GM19468 (cell line): ENCODE data around the gene MGAT3.

ENCODE experiments used
- ATAC-seq: cut with Tn5 transposase; IDR thresholded peaks from one replicate; pipeline ENCODE4 v1.9.1; 2021; ENCODE audit warnings: mild to moderate bottlenecking, moderate library complexity, moderate number of reproducible peaks; ENCODE audit not compliant: unreplicated experiment; ENCODE audit errors: extremely low read depth

Gene MGAT3

DNA sequence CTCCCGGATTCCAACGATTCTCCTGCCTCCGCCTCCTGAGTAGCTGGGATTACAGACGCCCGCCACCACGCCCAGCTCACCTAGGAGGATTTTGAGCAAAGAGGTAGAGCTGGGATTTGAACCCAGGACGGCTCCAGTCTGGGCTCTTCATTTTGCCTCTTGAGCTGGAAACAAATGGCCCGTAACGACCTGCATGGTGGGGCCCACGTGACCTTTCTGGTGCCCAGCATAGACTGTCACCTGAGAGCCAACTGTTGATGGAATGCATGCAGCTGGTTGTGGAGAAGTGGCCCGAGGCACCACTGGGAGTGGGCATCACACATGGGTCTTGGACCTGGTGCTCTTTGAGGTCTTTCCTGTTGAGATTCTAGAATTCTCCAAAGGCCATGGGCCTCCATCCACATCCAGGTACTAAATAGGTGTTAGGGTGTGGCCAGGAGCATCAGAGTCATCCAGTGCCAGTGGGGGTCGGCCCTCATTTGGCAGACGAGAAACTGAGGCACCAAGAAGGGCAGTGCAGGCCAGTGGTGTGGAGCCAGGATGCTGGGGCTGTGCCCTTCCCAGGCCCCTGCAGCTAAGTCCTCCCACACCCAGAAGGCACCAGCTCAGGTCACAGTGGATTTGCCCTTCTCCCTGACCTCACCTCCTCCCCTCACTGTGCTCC lies 67.4 kb downstream of the MGAT3 start:
- no peak for ATAC-seq

DNA sequence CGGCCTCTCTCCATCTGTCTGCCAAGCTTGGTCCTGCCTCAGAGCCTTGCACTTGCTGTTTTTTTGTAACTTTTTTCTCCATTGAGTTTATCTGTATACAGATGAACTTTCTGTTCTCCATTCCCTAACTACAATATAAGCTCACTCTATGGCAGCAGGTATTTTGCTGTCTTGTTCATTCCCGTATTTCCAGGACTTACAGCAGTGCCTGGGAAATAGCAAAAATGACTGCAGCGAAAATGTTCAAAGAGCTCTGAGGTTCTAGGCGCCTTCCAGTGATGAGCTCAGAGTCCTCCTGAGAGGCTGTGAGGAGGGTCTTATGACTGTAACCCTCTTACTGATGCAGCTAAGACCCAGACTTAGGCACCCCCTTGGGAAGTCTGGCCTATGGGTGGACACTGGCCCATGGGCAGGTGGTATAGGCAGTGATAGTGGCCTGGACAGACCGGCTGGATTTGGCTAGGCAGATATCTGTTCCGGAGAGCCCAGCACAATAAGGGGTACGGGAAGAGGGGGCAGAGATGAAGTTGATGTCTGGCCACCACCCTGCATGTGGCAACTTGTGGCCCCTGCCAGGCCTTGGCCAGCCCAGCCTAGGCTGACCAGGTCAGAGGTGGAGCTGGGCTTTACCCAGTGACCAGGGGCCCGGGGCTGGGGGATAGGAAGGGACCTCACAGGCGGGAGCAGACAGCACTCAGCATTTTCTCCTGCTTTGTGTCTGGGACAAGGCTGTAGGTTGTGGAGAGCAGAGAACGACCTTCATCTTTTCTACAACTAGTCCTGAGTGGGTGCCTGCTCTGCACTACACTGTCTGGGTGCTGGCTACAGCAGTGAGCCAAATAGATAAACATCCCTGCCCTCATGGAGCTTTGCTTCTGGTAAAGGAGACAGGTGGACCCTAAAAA lies 68.2 kb downstream of the MGAT3 start:
- ATAC-seq = no peak

DNA sequence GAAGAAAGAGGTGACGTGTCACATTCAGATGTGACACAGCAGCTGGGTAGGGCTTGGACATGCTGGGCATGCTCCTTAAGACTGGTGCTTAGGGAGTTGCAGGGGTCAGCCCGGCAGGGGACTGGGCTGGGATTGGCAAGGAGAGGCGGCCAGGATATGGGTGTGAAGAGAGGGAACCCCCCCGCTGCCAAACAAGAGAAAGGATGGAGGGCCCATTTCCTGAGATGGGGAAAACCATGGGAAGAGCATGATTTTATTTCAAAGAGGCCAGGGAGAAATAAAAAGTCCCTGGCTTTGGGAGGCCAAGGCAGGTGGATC lies 68.8 kb downstream of the MGAT3 start:
- ATAC-seq = no peak

DNA sequence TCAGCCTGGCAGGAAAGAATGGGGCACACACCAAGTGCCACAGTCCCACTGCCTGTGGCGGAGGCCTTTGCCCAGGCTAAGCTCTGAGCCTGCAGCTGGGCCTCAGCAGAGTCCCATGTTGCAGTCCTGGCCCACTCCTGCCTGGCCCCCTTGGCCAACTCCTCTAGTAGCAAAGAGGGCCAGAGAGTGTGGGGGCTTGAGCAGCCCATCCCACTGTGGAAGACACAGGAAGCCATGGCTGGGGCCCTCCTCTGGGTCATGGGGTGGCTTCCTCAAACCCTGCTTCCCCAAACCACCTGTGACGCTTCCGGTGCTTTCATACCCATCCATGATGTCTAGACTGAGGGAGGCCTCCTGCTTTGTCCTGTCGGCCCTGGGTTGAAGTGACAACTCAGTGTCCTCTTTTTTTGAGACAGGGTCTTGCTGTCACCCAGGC lies 69.9 kb downstream of the MGAT3 start:
- no peak for ATAC-seq

DNA sequence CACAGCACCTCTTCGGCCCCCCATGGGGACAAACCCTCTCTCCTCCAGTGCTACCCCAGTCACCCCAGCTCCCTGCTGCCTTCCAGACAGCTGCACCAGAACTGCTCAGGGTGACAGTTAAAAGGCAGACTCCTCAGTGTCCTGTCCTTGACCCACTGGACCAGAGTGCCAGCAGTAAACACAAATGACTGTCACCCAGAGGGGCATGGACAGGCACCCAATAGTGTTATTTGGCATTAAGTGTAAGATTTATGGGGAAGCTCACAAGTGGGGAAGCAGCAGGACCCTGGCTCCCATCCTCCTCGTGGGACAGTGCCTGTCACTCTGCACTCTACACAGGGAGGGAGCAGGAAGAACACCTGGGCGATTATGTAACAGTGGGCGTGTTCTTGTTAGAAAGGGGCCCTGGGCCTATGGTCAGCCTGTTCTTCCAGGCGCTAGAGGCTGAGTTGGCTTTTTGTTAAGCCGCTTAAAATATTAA lies 70.7 kb downstream of the MGAT3 start:
- no peak for ATAC-seq

DNA sequence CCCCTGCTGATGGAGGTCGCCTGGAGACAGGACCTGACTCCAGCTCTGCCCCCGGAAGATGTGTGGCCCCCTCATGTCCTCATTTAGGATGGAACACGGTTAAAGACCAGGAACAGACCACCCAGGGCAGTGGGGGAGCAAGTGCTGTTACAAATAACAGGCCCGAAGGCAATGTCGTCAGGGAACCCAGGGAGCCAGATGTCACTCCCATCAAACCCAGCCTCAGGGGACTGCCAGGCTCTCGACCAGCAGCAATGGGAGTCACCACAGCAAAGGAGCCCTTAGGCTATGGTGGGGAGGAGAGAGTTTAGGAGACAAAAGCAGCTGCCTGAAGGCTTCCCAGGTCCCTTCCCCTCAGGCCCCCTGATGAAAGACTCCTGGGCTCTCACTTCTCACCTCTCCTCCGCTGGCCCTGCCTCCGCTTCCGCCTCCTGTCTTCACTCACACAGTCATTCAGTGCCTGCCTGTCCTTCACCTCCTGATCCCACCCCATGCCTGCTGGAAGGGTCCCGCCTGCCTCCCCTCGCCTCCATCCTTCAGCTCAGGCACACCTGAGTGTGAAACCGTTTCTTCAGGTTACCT lies 71.4 kb downstream of the MGAT3 start:
- no peak for ATAC-seq

DNA sequence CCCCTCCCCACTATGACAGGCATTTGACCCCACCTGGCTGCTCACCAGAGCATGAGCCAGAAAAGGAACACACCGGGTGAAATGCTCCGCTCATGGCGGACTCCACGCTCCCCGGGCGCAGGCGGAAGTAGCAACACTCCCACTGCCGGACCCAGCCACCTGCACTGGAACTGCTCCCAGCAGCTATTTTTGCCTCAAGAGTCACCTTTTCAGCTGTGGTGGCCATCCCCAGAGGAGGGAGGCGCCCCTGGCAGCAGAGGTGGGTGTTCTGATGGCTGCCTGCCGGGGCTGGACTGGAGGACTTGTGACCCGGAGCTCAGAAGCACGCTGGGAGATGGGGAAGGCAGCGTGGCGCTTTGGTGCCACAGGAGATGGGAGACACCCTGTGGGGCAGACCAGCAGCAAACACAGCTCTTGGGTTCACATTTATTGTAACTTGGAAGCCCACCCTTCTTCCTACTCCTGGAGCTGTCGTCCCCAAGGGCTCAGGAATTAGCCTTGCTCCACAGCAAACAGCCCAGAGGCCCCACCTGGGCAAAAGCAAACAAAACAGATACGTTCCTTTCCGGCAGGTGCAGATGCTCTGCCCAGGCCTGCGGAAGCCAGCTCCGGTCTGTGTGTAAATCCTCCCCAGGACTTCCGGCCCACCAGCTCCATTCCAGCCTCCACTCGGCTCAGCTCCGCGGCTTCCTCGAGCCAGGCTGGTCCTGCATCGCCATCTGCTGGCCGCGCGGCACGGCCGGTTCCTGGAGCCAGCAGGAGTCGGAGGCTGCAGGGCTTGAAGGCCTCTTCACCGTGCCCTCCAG lies 72.1 kb downstream of the MGAT3 start:
- ATAC-seq = no peak

DNA sequence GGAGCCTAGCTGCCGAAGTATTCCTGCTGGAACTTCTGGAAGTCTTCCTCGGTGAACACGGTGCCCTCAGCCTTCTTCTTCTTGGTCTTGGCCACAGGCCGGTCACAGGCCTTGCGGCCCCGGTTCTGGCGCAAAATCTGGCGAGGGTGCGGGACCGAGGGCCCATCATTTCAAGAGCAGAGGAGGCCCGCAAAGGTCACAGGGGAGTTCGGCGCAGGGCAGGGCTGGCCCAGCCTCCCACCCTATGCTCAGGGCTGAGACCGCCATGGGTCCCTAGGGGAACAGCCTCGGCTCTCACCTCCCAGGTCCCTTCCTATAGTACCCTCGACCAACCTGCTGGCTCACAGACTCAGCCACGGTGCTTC lies 72.7 kb downstream of the MGAT3 start:
- ATAC-seq = no peak

DNA sequence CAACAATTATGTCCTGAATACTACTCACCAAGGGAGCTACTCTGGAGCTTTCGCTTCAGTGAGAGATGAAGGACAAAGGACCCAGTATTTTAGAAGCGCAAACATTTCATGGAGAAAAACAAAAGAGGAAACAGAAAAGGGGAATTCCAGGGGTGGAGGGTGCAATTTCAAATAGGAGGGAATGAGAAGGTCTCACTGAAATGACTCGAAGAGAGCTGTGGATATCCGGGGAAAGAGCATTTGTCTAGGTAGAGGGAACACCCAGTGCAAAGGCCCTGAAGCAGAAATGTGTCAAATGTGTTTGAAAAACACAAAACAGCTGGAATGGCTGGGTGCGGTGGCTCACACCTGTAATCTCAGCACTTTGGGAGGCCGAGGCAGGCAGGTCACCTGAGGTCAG lies 73.3 kb downstream of the MGAT3 start:
- ATAC-seq = no peak

DNA sequence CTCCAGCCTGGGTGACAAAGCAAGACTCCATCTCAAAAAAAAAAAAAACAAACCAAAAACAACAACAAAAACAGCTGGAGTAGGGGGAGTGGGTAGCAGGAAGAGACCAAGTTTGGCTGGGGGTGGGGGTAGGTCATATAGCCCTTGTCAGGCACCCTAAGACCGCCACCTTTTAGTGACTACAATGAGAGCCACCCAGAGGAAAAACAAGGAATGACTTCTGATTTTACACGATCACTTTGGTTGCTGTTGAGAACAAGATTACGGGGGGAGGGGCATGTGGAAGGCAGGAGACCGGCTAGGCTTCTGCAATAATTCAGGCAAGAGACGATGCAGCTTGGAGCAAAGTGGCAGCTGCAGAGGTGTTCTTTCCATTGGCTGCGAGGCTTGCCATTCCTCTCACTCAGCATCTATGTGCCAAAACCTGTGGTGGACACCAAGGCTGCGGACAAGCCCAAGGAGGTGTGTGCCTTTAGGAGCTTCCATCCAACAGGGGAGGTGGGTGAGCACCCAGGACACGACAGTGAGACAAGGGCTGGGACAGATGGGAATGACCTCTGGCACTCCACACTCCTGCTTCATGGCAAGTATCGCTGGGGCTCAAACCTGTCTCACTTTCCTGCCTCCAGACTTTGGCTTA lies 74.0 kb downstream of the MGAT3 start:
- ATAC-seq = no peak

DNA sequence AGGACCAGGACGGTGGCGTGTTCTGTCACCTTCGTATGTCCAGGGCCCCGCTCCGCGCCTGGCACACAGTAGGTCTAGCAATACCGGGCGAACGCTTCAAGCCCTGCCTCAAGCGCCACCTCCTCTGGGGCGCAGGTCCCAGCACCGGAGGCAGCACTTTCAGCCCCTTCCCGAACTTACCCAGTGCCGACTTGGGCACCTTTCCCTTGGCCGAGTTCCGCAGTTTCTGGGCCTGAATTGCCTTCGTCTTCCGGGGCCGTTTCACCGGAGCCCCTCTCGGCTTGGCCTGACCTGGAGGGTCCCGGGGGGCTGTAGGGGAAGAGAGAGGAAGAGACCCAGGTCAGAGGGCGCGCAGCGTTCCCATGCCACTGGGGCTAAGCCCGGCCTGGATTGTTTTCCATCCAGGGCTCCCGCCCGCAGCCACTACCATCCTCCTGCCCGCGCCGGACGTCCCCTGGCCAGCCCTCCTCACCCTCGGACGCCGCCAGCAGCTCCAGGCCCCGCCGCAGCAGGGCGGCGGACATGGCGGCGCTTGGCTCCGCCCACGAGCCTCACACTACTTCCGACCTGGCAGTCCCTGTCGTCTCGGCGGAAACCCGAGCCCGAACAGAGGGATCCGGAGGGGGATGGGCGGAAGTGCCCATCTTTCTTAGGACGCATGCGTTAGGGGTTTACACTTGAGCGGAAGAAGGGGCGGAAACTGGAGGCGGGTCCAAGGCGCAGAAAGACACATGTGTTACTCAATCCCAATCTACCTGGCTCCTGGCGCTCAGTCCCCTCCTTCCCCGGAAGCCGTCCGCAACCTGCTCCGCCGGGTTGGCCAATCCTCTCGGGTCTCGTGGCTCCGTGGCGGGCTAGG lies 75.6 kb downstream of the MGAT3 start, which contains the start of gene RPS19BP1:
RPS19BP1 (minus strand) TSS at position 534 of the 859 bp plus-strand sequence; CDS start at position 524, 10 bp downstream.
- peak; percentile 58 for ATAC-seq

DNA sequence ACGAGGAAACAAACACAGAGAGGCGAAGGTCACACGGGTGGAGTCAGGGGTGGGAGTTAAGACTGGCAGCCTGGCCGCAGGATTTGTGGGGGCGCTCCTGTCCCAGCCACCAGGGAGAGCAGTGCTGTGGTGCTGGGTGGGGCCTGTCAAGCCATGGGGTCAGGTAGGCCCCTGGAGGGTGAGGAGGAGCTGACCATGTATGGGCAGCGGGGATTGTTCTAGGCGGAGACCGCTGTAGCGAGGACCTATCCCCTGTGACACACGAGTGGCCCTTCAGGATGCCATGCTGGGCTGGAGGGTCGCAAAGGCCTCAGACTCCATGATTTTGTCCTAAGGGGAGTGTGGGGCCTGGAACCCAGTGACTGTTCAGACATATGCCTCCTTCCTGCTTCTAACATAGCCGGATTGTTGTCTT lies 77.3 kb downstream of the MGAT3 start:
- ATAC-seq = no peak

DNA sequence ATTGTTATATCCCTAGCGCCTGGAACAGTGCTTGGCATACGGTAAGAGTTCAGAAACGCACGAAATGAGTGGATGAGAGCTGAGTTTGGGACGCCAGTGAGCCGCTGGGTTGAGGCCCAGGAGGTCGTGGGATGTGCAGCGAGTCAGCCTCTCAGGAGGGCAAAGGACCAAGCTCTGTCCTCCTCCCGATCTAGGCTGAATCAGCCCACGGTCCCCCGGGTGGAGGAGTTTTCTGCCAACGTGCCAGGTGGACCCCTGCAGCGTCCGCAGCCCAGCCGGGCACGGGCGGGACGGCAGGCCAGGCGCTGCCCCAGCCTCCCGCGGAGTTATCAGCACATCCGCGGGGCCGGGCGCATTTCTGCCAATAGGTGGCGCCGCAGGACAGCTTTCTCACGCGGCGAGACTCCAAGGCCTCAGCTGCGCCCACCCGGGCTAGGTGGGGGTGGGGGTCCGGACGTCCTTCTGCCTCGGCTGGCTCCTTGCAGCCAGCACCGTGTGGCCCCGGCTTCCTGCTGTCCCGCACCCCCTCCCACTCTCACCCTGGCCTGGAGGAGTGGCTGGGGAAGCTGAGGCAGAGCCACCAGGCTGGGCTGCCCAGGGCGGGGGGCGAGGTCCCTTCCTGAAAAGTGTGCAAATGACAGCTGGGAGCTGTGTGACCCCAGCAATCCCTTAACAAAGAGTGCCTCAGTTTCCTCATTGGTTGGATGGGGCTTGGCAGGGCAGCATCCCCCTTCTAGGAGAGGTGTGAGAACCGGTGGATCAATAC lies 78.0 kb downstream of the MGAT3 start:
- no peak for ATAC-seq

DNA sequence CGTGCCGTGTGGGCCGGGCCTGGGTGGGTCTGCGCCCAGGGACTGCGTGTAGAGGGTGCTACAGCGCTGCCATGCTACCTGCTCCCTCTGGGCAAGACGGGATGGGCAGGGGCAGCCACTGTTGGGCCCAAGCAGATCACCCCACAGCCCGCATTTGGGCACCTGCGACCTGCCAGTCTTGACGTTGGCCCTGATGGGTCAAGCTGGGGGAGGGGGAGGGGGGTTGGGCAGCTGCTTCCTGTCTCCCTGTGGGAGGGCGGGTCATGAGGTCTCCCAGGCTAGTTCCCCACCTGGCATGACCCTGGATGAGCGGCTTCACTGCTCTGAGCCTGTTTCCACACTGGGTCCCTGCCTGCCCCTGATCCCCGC lies 78.5 kb downstream of the MGAT3 start:
- no peak for ATAC-seq

DNA sequence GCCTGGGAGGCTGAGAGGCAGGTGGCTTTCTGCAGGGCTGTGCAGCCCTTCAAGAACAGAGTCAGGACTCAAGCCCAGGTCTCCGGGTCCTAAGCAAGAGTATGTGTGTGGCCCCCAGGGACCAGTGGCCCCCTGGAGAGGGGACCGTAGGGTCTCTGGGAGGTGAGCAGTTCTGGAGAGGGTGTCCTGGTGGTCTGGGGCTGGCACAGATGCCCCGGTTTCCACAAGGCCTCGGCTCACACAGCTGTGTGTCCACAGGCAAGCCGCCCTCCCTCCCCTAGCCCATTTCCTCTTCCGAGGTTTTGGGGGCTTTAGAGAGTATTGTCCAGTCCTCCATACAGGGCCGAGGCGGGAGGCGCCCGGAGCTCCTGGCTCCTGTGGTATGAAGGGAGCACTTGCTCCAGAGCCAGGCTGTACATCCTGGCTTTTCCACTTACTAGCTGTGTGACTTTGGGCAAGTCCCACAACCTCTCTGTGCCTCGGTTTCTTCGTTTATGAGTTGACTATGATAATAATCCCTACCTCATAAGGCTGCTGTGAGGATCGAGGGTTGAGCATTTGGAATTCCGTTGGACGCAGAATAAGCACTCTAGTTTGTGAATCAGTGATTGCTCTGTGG lies 79.1 kb downstream of the MGAT3 start:
- ATAC-seq = no peak

DNA sequence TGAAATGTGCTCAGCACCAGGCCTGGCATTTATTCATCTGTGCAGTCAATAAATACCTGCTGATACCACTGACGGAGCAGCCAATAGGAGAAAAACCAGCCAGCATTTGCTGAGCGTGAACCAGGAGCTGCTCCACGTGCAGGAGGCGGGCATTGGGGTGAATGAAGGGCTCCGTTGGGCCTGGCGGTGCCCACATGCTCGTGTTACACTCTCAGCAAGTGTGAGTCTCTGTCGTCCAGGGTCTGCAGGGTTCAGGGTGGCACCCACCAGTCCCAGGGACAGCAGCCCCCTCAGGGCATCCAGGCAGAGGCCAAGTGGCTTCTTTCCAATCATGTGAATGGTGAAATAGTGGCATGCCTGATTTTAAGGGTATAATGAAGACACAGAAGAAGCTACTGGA lies 79.9 kb downstream of the MGAT3 start:
- no peak for ATAC-seq

DNA sequence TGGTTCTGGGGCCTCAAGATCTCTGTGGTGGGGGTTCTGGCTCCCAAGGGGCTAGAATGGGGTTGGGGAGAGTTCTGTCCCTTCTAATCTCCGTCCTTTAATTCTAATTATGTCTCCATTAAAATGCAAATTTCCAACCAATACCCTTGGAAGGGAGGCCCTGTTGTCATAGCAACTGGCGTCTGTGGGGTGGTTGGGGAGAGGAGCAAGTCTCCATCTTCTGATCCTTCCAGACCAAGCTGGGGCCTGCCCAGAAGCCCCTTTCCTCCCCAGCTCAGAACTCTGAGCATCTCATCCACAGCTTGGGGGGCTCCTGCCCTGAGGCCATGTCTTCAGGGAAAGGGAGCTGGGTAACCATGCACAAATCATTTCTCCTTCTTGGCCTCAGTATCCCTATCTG lies 81.2 kb downstream of the MGAT3 start:
- no peak for ATAC-seq
